Measurements from ENCODE around the gene TELO2.

DNA sequence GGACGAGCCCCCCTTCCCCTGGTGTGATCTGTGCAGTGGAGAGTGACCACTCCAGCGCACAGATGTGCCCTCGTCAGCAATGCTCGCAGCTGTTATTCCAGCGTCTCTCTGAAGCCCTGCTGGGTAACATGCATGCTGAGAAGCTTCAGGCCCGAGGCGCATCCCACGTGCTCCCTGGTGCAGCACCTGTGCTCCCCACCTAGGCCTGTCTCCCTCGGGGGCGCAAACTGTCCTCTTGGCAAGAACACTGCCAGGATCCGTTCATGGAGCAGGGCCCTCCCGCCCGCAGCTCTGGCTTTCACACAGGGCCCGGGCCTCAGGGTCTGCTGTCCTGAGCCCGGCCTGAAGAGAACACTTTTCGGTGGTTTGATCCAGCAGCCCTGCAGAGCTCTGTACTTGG, 53.3 kb downstream of the TELO2 start:
- TF ChIP-seq POLR2A (IDR thresholded peaks at IDR 0.05), result no peak
- TF ChIP-seq POLR2AphosphoS5 (IDR thresholded peaks at IDR 0.05), result peak in 1 of 3 donors; percentile 7
